ENCODE measurements around the gene ZNF492. TPM values are rescaled to one million over a fixed set of nuclear protein-coding genes. Genes with fewer than 3 reads are reported as not detected.

Gene ZNF492
- total RNA-seq, 4 donors from 2014 or later = under 0.01 to 0.78 (median 0.32) TPM

DNA sequence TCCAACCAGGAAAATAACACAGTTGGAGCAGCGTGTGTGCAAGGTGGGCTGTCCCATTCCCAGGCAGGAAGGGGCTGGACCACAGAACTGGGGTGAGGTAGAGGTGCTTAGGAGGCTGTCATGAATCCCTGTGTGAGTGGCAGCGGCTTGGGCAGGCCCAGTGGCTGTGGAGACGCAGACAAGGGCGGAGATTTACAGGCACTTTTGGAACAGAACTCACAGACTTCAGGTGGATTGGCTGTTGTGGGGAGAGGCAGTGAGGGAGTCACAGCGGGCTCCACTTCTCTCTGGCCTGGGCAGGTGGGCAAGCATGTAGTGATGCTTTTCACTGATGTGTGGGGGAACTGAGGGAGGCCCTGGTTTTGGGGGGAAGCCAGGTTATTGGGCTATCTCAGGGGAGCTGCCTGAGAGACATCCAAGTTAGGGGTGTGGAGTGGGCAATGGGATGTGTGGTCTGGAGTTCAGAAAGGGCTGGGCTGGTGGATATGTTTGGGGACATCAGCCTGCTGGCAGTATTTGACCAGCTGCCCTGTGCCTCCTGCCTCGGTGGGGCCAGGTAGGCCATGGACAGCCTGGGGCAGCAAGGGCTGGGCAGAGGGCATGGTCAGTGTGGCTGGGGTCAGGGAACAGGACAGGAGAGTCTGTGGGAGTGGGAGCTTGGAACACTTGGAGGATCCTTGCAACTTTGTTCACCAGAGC is 27.0 kb upstream of the ZNF492 start:
- H3K4me3 ChIP-seq = no peak overlapping the region
- peaks cover 0 to 12% (median 0%) of the 10 kb centered on the region in 4 donors for H3K9me3 ChIP-seq
- H3K27ac ChIP-seq = no peak overlapping the region
- H3K27me3 ChIP-seq = no peaks in the 10 kb centered on the region
- no peaks in the 10 kb centered on the region for H3K36me3 ChIP-seq
- H3K4me1 ChIP-seq = no peaks in the 10 kb centered on the region
- 70 to 74% methylated on average over 6 of the region's 6 CpGs for WGBS, 2 donors
- no peak for TF ChIP-seq POLR2A (IDR thresholded peaks at IDR 0.05)
- TF ChIP-seq, protein P1, sequence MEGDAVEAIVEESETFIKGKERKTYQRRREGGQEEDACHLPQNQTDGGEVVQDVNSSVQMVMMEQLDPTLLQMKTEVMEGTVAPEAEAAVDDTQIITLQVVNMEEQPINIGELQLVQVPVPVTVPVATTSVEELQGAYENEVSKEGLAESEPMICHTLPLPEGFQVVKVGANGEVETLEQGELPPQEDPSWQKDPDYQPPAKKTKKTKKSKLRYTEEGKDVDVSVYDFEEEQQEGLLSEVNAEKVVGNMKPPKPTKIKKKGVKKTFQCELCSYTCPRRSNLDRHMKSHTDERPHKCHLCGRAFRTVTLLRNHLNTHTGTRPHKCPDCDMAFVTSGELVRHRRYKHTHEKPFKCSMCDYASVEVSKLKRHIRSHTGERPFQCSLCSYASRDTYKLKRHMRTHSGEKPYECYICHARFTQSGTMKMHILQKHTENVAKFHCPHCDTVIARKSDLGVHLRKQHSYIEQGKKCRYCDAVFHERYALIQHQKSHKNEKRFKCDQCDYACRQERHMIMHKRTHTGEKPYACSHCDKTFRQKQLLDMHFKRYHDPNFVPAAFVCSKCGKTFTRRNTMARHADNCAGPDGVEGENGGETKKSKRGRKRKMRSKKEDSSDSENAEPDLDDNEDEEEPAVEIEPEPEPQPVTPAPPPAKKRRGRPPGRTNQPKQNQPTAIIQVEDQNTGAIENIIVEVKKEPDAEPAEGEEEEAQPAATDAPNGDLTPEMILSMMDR (IDR thresholded peaks at IDR 0.05) = no peak
- no peak for TF ChIP-seq EP300 (IDR thresholded peaks at IDR 0.05)
- no peak for DNase-seq (ENCODE audit: low spot score in 2 of 2)

DNA sequence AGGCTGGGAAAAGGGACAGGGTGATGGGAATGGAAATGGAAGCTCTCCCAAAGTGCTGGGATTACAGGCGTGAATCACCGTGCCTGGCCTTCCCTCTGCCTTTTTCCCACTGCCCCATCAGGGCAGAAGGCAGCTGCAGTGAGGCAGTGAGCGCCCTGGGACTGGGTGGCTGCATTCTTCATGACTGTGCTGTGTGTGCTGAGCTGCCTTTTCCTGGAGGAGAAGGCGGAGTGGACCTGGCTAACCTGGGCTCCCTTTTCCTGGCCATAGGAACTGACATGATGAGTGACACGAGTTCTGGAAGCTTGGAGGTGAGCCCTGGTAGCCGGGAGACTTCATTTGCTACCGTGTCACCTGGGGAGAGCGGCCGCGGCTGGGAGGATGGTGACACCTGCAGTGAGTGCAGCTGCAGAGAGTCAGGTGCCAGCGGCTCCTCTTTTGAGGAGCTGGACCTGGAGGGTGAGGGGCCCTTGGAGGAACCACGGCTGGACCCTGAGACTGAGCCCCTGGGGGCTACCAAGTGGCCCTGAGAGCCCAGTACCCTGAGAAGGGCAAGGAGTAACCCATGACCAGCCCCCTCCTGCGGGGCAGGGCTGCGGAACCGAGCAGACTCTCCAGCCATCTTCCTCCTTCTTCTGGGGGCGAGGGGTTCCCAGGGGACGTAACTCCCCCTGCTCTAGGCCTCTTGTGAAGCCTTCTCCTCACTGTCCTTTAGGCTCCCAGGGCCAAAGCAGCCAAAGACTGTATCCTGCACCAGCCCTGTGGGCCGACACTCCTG is 26.3 kb upstream of the ZNF492 start:
- no peak for TF ChIP-seq POLR2A (IDR thresholded peaks at IDR 0.05)
- TF ChIP-seq, protein P1 (IDR thresholded peaks at IDR 0.05) = no peak
- TF ChIP-seq EP300 (IDR thresholded peaks at IDR 0.05) = no peak
- WGBS, 2 donors = 68 to 75% methylated on average over 12 to 16 of the region's 18 CpGs
- Histone ChIP-seq H3K4me1 (no peaks in the 10 kb centered on the region), H3K27me3 (no peaks in the 10 kb centered on the region), H3K36me3 (no peaks in the 10 kb centered on the region), H3K4me3 (no peak overlapping the region), H3K9me3 (peaks cover 0 to 12% (median 0%) of the 10 kb centered on the region in 4 donors), H3K27ac (no peak overlapping the region)
- DNase-seq (ENCODE audit: low spot score in 2 of 2) = no peak

DNA sequence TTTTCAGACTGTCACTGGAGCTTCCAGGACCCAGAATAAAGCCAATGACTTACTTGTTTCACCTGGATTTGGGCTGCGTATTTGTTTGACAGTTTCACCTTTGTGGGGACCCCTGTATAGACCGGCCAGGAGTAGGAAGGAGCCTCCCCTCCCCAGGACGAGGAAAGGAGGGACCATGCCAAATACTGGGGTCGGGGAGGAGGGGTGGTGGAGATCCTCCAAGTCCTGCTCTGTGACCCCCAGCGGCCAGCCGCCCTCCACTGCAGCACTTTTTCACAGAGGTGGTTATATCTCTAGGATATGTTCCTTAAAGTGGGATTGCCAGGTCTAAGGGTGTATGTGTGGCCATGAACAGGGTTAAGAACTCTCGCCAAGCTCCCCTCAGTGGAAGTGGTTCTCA is 25.7 kb upstream of the ZNF492 start:
- H3K27ac ChIP-seq = no peak overlapping the region
- no peak overlapping the region for H3K4me3 ChIP-seq
- DNase-seq (ENCODE audit: low spot score in 2 of 2) = no peak
- peaks cover 0 to 8% (median 0%) of the 10 kb centered on the region in 4 donors for H3K9me3 ChIP-seq
- TF ChIP-seq POLR2A (IDR thresholded peaks at IDR 0.05) (no peak), EP300 (IDR thresholded peaks at IDR 0.05) (no peak)
- TF ChIP-seq, protein P1 (IDR thresholded peaks at IDR 0.05) = no peak
- no peaks in the 10 kb centered on the region for H3K4me1 ChIP-seq
- WGBS, 2 donors = 85 to 87% methylated on average over 7 of the region's 7 CpGs
- H3K36me3 ChIP-seq = no peaks in the 10 kb centered on the region
- H3K27me3 ChIP-seq = no peaks in the 10 kb centered on the region

DNA sequence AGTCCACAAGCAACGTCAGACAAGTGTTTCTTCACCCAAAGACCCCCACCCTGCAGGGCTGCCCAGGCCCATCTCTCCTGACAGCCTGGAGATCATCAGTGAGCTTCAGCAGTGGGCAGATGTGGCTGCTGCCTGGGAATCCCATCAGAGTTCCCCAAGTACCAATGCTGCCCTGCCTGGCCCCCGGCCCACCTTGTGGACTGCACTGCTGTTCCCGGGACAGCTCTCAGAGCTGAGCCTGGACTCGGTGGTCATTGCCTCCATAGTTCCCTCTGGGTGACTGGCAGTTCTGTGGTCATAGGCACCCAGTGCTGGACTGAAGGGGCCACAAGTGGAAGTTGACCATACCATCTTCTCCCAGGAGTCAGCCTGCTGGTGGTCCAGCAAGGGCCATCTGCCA is 24.5 kb upstream of the ZNF492 start:
- Histone ChIP-seq H3K4me1 (no peaks in the 10 kb centered on the region), H3K36me3 (no peaks in the 10 kb centered on the region), H3K4me3 (no peak overlapping the region), H3K27me3 (no peaks in the 10 kb centered on the region), H3K27ac (no peak overlapping the region), H3K9me3 (peaks cover 0 to 7% (median 0%) of the 10 kb centered on the region in 4 donors)
- TF ChIP-seq, protein P1 (IDR thresholded peaks at IDR 0.05) = no peak
- TF ChIP-seq EP300 (IDR thresholded peaks at IDR 0.05) (no peak), POLR2A (IDR thresholded peaks at IDR 0.05) (no peak)
- DNase-seq (ENCODE audit: low spot score in 2 of 2) = no peak
- WGBS, 2 donors = 67 to 86% methylated on average over 3 to 4 of the region's 4 CpGs

DNA sequence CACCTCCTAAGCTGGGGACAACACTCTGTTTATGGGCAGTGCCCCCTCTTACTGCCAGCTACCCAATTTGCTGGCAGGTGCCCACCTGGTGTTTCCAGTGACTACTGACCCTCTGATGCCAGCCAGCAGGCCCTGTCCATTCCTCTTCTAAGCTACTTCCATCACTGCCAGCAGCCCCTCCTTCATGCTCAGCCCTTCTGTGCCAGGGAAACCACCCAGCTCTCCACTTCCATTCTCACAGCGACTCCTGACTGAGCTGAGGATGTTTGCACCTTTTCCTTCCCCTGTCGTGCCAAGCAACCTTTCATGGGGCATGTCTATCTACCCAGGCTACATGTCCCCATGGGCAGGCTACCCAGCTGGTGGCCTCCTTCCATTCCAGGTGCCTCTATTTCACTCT is 24.0 kb upstream of the ZNF492 start:
- Histone ChIP-seq H3K4me1 (no peaks in the 10 kb centered on the region), H3K27ac (no peak overlapping the region), H3K9me3 (peaks cover 0 to 2% (median 0%) of the 10 kb centered on the region in 4 donors), H3K27me3 (no peaks in the 10 kb centered on the region), H3K36me3 (no peaks in the 10 kb centered on the region), H3K4me3 (no peak overlapping the region)
- no peak for DNase-seq (ENCODE audit: low spot score in 2 of 2)
- TF ChIP-seq, protein P1 (IDR thresholded peaks at IDR 0.05) = no peak
- TF ChIP-seq POLR2A (IDR thresholded peaks at IDR 0.05) (no peak), EP300 (IDR thresholded peaks at IDR 0.05) (no peak)
- WGBS, 2 donors = 75 to 76% methylated on average over 2 of the region's 2 CpGs
